Measurements from ENCODE around the gene CHORDC1. TPM values are rescaled to one million over a fixed set of nuclear protein-coding genes. Genes with fewer than 3 reads are reported as not detected.
"Not testable (repeated sequence)": the region's sequence is repeated elsewhere in the genome, so short reads cannot be mapped to it uniquely, and the experiment has no call there.

The CHORDC1 gene
- total RNA-seq, 1 experiment from 2014 or later, result 37.5 TPM

GRCh38 chr11:90218606-90219005 lies 4.2 kb downstream of the CHORDC1 start:
- no peak for DNase-seq (ENCODE audit: extremely low read depth, low read depth)

- DNase-seq (ENCODE audit: extremely low read depth, low read depth), result no peak
Measured at GRCh38 chr11:90216611-90217010, 6.2 kb downstream of the CHORDC1 start.

DNA sequence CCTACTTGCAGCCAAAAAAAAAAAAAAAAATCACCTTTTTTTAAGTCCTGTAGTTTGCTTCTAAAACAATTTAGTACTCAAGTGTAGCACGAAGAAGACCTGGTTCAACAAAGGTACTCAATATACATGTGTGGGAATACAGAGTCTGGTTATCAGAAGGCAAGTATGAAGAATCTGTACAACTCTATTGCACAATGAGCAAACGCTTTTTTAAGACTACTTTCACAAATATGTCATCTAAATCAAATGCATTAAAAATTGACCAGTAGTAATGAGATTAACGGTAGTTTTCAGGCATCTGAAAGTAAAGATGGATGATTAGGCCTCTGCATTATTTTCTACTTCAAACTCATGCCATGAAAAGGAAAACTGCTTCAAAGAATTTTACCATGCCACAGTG lies 9.5 kb downstream of the CHORDC1 start:
- no peak for DNase-seq (ENCODE audit: extremely low read depth, low read depth)

GRCh38 chr11:90208857-90209256 lies 14.0 kb downstream of the CHORDC1 start:
- no peak for DNase-seq (ENCODE audit: extremely low read depth, low read depth)

- not testable (repeated sequence) for DNase-seq (ENCODE audit: extremely low read depth, low read depth)
Measured at GRCh38 chr11:90207992-90208391, 14.9 kb downstream of the CHORDC1 start.

DNA sequence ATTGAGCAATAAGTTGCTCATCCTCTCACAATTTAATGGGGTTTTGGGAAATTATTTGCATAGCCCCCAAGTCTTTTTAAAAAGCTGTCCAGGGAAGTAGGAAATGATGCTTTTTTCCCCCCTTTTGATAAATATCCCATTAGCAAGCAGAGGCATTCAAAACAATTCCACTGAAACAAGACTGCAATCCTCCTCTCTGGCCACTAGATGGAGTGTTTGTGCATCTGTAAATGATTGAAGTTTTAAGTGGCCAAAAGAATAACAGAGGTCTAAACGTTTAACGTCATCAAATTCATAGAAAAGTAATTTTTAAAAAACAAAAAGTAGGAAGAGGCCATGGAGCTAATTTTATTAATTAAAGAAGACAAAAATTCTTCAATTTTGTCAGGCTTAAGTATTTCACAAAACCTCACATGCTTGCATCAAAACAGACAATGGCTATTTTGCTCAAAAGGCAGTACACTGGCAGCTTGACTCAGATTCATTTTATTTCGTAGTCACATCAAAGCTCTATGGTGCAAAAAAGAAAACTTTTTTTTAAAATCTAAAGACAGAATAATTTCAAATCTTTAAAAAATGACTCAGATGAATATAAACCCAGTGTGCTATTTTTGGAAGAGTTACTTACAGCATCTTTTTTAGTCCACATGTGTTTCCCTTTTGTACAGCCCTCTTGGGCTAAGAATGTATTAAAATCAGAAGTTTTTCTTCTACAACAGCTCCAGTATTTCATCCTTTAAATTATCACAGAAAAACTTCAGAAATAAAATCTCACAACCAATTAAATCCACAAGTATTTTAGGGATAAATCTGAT lies 17.8 kb downstream of the CHORDC1 start:
- DNase-seq (ENCODE audit: extremely low read depth, low read depth), result peak; percentile 41

DNA sequence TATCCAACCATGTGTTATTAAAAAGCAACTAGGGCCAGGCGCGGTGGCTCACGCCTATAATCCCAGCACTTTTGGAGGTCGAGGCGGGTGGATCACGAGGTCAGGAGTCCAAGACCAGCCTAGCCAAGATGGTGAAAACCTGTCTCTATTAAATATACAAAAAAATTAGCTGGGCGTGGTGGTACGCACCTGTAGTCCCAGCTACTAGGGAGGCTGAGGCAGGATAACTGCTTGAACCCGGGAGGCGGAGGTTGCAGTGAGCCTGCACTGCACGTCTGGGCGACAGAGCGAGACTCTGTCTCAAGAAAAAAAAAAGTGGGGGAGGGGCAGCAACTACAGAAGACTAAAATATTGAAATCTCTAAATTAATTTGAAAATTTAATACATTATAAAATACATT lies 18.4 kb downstream of the CHORDC1 start:
- DNase-seq (ENCODE audit: extremely low read depth, low read depth), result no peak

DNA sequence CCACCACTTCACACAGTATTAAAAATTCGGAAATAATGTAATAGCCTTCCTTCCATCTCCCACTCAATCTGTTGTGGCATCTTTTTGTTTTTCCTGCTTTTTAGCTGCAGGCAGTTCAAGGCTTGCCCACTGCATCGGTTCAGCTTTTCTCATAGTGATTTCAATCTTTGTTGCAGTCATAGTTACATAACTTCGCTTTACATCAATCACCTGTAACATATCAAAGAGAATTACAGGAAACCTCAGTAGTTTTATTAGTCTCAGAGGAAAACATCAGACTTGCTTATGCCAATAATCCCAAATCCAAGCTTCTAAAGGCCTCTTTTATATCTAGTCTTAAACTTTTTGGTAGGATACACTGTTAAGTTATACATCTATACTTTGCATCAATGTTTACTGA lies 20.5 kb downstream of the CHORDC1 start:
- no peak for DNase-seq (ENCODE audit: extremely low read depth, low read depth)

DNA sequence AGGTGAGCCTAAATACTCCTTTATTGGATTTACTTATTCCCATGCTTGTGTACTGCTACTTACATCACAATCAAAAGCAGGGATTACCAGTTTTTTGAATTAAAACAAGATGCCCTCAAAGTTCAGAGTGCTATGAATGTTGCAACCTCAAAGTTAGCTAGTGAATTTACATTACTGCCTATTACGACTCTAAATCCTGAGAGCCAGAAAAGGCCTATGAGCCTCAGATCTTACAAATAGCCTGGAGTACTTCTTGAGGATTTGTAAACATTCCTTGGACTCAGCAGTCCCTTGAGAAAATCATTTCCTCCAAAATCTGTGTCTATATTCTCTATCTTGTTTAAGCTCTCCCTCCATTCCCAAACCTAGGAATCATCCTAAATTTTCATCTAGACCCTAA lies 25.5 kb downstream of the CHORDC1 start:
- no peak for DNase-seq (ENCODE audit: extremely low read depth, low read depth)

DNA sequence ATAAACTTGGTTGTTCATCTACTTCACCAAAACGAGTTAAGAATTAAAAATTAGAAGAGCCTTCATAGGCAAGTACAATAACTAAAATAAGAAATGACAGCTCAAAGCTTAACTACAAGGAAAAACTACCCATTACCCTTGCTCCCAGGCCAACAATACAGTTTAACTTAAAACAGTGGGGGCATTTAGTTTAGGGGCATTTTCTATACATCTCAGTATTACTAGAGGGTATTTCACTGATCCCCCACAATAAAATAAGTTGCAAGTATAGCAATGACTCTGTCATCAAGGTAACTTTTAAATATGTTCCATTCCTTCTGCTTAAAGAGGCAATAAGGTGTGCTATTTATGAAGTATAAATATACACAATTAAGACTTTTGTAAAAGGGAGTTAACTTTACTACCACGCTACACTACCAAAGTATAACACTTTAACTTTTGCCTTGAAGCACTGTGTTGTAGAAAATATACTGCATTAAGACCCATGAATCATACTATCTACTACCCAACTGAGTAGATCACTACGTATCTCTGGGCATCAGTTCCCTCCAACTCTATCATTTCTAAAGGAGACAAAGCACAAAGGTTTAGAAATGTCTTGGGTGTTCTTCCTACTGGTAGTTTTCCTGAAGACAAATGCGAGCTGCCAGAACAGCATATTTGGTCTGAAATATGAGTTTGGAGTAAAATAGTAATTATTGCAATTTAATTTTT lies 29.8 kb downstream of the CHORDC1 start:
- DNase-seq (ENCODE audit: extremely low read depth, low read depth), result no peak

DNA sequence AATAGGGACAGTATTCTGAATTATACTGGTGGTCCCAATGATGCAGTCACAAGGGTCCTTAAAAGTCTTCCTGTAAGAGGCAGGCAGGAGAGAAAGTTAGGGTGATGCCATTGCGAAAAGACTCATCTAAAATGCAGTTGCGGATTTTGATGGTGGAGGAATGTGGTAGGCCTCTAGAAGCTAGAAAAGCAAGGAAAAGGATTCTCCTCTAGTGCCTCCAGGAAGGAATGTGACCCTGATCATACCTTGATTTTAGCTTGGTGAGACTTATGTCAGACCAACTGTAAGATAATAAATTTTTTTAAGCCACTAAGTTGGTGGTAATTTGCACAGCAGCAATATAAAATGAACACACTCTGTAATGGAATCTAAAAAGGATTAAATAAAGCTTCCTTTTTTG lies 33.8 kb downstream of the CHORDC1 start:
- DNase-seq (ENCODE audit: extremely low read depth, low read depth), result no peak

GRCh38 chr11:90187839-90188238 lies 35.0 kb downstream of the CHORDC1 start:
- DNase-seq (ENCODE audit: extremely low read depth, low read depth), result no peak

GRCh38 chr11:90179923-90180322 lies 42.9 kb downstream of the CHORDC1 start:
- no peak for DNase-seq (ENCODE audit: extremely low read depth, low read depth)

DNA sequence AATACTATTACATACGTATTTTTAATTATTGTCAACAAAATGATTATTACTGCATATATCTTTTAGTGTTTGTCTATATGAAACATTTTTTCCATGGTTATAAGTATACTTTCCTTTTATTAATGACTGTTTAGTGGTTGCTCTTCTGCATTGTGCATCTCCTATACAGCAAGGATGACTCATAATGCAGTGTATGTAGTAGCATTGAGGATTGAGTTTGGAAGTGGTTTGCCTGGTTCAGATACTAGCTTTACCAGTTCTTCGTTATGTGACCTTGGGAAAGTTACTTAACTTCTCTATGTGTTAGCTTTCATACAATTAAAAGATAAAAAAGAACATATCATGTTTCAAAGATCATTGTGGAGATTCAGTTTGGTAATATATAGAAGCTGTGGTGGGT lies 44.1 kb downstream of the CHORDC1 start:
- DNase-seq (ENCODE audit: extremely low read depth, low read depth), result no peak

- DNase-seq (ENCODE audit: extremely low read depth, low read depth), result no peak
Measured at GRCh38 chr11:90176069-90176468, 46.8 kb downstream of the CHORDC1 start.

- DNase-seq (ENCODE audit: extremely low read depth, low read depth), result no peak
Measured at GRCh38 chr11:90171359-90171758, 51.5 kb downstream of the CHORDC1 start.

- DNase-seq (ENCODE audit: extremely low read depth, low read depth), result no peak
Measured at GRCh38 chr11:90168571-90168970, 54.3 kb downstream of the CHORDC1 start.

DNA sequence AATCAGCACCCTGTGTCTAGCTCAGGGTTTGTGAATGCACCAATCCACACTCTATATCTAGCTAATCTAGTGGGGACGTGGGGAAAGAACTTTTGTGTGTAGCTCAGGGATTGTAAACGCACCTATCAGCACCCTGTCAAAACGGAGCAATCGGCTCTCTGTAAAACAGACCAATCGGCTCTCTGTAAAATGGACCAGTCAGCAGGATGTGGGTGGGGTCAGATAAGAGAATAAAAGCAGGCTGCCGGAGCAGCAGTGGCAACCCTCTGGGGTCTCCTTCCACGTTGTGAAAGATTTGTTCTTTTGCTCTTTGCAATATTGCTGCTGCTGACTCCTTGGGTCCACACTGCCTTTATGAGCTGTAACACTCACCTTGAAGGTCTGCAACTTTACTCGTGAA lies 55.1 kb downstream of the CHORDC1 start:
- DNase-seq (ENCODE audit: extremely low read depth, low read depth), result not testable (repeated sequence)

- not testable (repeated sequence) for DNase-seq (ENCODE audit: extremely low read depth, low read depth)
Measured at GRCh38 chr11:90166982-90167573, 55.8 kb downstream of the CHORDC1 start.
